GM18508 (cell line): ENCODE data around the gene SF3A2.

ENCODE experiments used
- ATAC-seq: cut with Tn5 transposase; IDR thresholded peaks from one replicate; pipeline ENCODE4 v1.9.1; 2021; ENCODE audit warnings: moderate number of reproducible peaks; ENCODE audit not compliant: insufficient read depth, unreplicated experiment

The SF3A2 gene

DNA sequence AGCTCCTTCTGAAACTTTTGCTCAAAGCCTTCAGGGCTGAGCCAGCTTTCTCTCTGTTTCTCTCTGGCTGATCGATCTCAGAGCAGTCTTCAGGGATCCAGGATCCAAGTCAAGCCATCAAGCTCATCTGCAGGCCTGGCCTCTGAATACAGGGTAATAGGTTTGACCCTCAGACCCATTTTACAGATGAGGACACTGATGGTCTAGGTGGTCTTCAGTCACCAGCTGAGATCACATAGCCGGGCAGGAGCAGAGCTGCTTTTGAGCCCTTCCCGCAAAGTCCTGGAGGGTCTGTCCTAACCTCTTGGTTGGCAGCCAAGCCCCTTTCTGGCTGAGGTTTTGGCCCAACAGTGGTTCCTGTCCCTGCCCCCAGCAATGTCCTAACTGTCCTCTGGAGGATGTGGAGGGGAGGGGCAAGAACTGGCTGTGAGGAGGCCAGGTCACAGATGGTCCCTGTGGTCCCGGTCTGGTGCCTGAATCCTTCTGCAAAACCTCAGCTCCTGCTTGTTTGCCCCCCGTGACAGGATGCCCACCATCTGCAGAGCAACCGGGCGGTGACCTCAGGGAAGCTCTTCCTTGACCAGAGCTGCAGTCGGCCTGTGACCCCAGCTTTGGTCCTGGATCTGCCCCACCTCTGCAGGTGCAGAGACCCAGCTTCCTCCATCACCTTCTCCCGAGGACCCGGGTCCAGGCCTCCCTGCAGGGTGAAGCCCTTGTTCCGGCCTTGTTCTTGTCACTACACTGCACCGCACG, 51.1 kb downstream of the SF3A2 start:
- ATAC-seq: no peak

DNA sequence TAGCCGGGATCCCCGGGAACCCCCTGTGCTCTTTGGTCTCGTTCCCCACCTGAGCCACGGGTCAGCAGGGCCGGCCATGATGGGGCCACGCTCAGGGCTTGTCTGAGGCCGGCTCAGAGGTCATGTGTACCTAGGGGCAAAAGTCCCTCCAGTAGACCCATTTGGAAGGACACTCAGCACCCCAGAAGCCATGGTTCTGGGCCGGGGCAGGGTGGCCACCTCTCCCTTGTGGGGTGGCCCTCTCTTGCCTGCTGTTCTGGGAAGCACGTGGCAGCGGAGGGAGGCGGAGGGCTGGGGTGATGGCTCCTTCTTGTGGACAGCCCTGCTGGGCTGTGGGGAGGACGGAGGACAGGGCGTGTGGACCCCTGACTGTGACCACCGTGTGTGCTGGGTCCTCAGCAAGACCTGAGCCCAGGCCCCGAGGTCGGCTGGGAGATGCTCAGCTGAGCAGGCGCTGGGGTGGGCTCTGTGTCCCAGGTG, 51.8 kb downstream of the SF3A2 start:
- no peak for ATAC-seq

DNA sequence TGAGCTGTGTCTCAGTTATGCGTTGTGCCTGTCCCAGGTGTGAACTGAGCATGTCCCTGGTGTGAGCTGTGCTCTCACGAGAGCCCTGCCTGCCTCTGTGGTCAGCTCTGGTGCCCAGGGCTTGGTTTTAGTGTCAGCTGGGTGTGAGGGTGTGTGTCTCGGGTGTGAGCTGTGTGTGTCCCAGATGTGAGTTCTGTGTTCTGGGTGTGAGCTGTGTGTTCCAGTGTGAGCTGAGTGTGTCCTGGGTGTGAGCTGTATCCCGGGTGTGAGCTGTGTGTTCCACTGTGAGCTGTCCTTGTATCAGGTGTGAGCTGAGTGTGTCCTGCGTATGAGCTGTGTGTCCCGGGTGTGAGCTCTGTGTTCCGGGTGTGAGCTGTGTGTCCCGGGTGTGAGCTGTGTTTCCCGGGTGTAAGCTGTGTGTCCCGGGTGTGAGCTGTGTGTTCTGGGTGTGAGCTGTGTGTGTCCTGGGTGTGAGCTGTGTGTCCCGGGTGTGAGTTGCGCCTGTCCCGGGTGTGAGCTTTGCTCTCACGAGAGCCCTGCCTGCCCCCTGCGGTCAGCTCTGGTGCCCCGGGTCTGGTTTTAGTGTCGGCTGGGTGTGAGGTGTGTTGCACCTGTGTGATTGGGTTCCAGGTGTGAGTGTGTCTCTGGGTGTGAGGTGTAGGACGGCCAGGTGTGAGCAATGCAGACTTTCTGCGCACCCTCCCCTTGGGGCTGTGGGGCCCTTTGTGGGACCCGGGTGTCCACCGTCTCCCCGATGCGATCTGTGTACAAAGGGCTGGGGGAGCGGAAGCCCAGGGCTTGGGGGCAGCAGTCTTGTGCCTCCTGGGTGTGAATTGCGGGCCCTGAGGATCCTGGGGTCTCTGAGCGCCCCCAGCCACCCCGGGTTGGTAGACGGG, 52.4 kb downstream of the SF3A2 start:
- ATAC-seq: no peak

DNA sequence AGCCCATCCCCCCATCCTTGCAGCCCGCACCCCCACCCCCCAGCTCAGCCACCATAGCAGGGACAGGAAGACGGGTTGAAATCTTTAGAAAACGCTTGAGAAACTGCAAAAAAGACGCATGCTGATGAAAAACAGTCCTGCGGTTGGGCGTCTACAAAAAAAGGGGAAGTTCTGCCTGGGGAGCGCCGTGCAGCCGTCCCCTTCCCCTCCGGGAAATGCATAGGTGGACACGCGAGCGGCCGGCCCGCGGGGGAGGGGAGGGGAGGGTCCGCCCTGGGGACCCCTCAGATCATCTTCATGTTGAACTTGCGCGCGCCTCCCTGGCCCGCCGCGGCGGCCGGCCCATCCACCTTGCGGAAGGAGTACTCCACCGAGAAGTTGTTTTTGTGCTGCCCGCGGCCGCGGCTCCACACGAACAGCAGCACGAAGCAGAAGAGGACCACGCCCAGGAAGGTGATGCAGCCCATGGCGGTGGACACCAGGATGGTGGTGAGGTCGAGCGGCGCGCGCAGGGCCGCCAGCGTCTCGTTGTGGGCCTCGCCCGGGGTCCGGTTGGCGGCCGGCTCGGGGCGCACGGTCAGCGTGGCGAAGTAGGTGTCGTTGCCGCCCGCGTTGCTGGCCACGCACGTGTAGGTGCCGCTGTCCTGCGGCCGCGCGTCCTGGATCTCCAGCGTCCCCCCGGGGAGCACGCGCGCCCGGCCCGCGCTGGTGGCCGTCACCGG, 53.3 kb downstream of the SF3A2 start:
- ATAC-seq: no peak

DNA sequence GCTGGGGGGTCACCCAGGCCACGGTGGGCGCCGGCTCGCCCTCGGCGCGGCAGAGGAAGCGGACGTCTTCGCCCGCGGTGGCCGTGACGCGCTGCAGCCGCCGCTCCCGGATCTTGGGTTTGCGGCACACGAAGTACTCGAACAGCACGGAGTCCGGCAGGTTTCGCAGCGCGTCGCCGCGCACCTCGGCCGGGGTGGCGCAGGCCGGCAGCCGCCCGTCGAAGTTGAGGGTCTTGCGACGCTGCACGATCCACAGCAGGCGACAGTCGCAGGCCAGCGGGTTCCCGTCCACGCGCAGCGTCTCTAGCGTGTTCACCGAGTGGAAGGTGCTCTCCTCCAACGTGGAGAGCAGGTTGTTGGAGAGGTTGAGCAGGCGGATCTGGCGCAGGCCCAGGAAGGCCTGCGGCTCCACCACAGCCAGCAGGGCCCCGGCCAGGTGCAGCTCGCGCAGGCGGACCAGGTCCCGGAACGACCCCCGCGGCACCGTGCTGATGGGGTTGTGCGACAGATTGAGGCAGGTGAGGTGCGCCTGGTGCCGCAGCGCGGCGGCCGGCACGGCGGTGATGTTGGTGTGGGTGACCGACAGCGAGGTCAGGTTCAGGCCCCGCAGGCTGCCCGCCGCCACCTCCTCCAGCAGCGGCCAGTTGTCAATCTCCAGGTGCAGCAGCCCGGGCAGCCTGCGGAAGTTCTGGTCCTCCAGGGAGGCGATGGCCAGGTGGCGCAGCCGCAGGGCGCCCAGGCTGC, 54.0 kb downstream of the SF3A2 start:
- ATAC-seq: no peak

DNA sequence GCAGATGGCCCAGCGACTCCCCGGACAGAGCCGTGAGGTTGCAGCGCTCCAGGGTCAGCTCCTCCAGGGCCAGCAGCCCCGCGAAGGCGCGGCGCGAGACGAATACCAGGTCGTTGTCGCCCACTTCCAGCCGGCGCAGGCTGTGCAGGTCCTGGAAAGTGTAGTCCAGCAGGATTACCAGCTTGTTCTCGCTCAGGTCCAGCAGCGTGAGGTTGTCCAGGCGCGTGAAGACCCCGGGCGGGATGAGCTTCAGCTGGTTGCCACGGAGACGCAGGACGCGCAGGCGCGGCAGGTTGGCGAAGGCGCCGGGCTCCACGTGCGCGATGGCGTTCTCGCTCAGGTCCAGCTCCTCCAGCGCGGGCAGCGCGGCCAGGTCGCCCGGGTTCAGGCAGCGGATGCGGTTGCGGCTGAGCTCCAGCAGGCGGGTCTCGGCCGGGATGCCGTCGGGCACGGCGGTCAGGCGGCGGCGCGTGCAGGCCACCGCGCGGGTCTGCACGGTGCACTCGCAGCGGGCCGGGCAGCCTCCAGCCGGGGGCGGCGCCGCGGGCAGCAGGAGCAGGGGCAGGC, 54.6 kb downstream of the SF3A2 start:
- ATAC-seq: no peak

DNA sequence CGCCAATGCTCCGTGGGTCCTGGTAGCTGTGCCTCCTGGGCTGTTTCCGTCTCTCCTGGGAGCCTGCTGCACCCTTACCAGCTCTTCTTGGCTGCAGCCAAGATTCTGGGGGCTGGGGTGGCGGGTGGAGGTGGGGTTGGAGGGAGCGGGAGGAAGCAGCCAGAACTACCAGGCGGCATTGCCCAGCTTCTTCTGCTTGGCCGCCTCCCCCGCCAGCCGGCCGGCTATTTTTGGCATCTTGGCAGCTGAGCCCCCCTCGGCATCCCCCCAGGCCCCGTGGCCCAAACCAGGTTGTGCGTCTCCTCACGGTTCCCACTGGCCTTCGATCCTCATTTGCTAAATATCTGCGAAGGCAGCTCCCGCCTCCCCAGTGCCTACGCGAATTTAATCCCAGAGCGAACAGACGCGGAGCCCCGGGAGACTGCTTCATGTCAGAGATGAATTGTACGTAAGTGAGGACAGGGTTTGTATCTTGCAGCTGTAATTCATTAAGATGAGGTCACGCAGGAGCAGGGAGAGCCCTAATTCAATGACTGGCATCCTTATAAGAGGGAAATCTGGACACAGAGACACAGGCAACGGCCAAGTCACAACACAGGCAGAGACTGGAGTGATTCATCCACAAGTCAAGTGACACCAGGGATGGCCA, 58.2 kb downstream of the SF3A2 start:
- ATAC-seq: no peak

DNA sequence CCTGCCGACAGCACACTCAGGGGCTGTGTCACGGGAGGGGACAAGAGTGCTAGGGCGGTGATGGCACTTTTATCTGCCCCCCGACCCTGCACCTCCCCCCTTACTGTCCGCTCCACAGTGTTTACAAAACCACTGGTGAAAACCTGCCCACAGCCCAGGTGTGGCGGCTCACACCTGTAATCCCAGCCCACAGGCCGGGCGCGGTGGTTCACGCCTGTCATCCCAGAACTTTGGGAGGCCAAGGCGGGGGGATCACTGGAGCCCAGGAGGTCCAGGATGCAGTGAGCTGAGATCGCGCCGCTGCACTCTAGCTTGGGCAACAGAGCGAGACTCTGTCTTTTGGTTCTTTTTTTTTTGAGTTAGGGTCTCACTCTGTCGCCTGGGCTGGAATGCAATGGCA, 59.5 kb downstream of the SF3A2 start:
- no peak for ATAC-seq
